ENCODE measurements around the gene CDHR5.

Gene CDHR5

DNA sequence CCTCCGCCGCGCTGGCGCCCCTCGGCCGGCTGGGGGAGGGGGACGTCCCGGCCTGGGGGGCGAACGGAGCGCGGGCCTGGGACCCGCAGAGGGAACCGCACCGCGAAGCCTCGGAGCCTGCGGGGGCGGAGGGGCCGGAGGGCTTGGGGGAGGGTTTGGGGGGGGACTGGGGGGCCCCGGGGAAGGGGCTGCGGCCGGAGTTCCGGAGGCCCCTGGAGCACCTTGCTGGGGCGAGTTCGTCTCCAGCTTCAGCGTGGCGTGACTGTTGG lies 2.5 kb upstream of the CDHR5 start:
- H4K8ac ChIP-seq (ENCODE audit: low read depth, low read length) = no peak overlapping the region
- no peaks in the 10 kb centered on the region for H3K79me1 ChIP-seq (ENCODE audit: low read length)
- DNase-seq = no peak
- no peak overlapping the region for H3K4me3 ChIP-seq (ENCODE audit: low read length)
- H2BK5ac ChIP-seq (ENCODE audit: low read length) = no peak overlapping the region
- no peak overlapping the region for H2AK5ac ChIP-seq (ENCODE audit: low read length)
- no peaks in the 10 kb centered on the region for H3K36me3 ChIP-seq (ENCODE audit: control insufficient read depth, insufficient read depth, low read length)
- no peak overlapping the region for H3K23ac ChIP-seq (ENCODE audit: low read length)
- no peaks in the 10 kb centered on the region for H3K27me3 ChIP-seq (ENCODE audit: insufficient read depth, low read length, poor library complexity)
- H3K56ac ChIP-seq (ENCODE audit: low read length) = peak overlapping the region; percentile 15
- no peaks in the 10 kb centered on the region for H3K79me2 ChIP-seq (ENCODE audit: control insufficient read depth, insufficient read depth, low read length)
- H3K18ac ChIP-seq (ENCODE audit: low read length) = peak overlapping the region; percentile 82
- no peak overlapping the region for H4K5ac ChIP-seq (ENCODE audit: low read length)
- no peak overlapping the region for H2BK15ac ChIP-seq (replicated peaks; ENCODE audit: low read depth)
- H3K4ac ChIP-seq (ENCODE audit: low read depth, low read length) = peak overlapping the region; percentile 66
- no peaks in the 10 kb centered on the region for H3K4me1 ChIP-seq (ENCODE audit: control insufficient read depth, low read depth, low read length)
- H3K4me2 ChIP-seq (ENCODE audit: low read length) = no peak overlapping the region
- no peak overlapping the region for H2BK120ac ChIP-seq (ENCODE audit: low read depth, low read length)
- H3K9ac ChIP-seq (ENCODE audit: low read length) = no peak overlapping the region
- no CpG with 5 or more reads among the region's 28 CpGs for WGBS (ENCODE audit: extremely low coverage, insufficient coverage, low lambda C conversion rate)
- H3K27ac ChIP-seq (ENCODE audit: low read depth, low read length) = no peak overlapping the region

- H3K27me3 ChIP-seq (ENCODE audit: insufficient read depth, low read length, poor library complexity) = no peaks in the 10 kb centered on the region
- H3K18ac ChIP-seq (ENCODE audit: low read length) = peak within 1 kb of the TSS; percentile 82
- no peak within 1 kb of the TSS for H3K27ac ChIP-seq (ENCODE audit: low read depth, low read length)
- DNase-seq = no peak
- no peak within 1 kb of the TSS for H3K4me2 ChIP-seq (ENCODE audit: low read length)
- H3K56ac ChIP-seq (ENCODE audit: low read length) = peak within 1 kb of the TSS; percentile 70
- no peak within 1 kb of the TSS for H2BK15ac ChIP-seq (replicated peaks; ENCODE audit: low read depth)
- no peak within 1 kb of the TSS for H3K4me3 ChIP-seq (ENCODE audit: low read length)
- H2BK5ac ChIP-seq (ENCODE audit: low read length) = no peak within 1 kb of the TSS
- H3K23ac ChIP-seq (ENCODE audit: low read length) = peak within 1 kb of the TSS; percentile 29
- no peak within 1 kb of the TSS for H2BK120ac ChIP-seq (ENCODE audit: low read depth, low read length)
- H3K36me3 ChIP-seq (ENCODE audit: control insufficient read depth, insufficient read depth, low read length) = no peaks in the 10 kb centered on the region
- no peaks in the 10 kb centered on the region for H3K4me1 ChIP-seq (ENCODE audit: control insufficient read depth, low read depth, low read length)
- WGBS (ENCODE audit: extremely low coverage, insufficient coverage, low lambda C conversion rate) = no CpG with 5 or more reads among the region's 72 CpGs
- H3K79me2 ChIP-seq (ENCODE audit: control insufficient read depth, insufficient read depth, low read length) = no peaks in the 10 kb centered on the region
- H4K5ac ChIP-seq (ENCODE audit: low read length) = no peak within 1 kb of the TSS
- no peaks in the 10 kb centered on the region for H3K79me1 ChIP-seq (ENCODE audit: low read length)
- peak within 1 kb of the TSS; percentile 66 for H3K4ac ChIP-seq (ENCODE audit: low read depth, low read length)
- H3K9ac ChIP-seq (ENCODE audit: low read length) = peak within 1 kb of the TSS; percentile 49
- H4K8ac ChIP-seq (ENCODE audit: low read depth, low read length) = no peak within 1 kb of the TSS
- no peak within 1 kb of the TSS for H2AK5ac ChIP-seq (ENCODE audit: low read length)
Observed at GRCh38 chr11:626475-627307, 1.9 kb upstream of the CDHR5 start, which contains the start of gene SCT. Gene SCT, minus strand, starts transcription at chr11:627181. Its CDS starts 38 bp downstream, at chr11:627143.

DNA sequence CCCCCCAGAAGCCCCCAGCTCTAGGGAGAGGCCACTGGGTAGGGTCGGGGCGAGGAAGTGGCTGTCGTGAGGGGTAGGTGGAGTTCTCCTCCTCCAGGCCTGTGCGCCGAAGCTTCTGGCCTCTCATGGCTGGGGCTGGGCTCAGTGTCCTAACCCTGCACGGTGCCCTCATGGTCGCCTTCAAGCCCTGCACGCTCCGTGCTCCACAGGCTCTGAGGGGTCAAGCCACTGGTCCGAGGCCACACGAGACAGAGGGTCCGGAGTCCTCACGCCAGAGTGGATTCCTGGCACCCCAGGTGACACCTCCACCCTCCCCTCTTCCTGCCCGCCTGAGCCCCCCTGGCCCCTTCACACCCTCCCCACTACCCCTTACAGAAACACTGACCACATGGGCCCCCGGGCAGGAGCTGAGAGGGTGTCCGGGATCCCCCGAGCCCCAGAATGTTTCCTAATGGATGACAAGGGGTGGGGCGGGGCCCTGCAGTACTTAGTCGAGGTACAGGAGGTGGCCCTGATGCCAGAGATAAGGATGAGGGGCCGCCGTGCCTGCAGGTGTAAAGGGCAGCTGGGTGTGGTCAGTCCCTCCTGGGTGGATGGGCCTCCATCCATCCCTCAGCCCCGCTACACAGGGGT lies 997 bp upstream of the CDHR5 start:
- Histone ChIP-seq H4K5ac (ENCODE audit: low read length) (no peak overlapping the region), H2AK5ac (ENCODE audit: low read length) (no peak overlapping the region), H3K27ac (ENCODE audit: low read depth, low read length) (no peak overlapping the region), H3K4me3 (ENCODE audit: low read length) (no peak overlapping the region), H3K23ac (ENCODE audit: low read length) (peak overlapping the region; percentile 29), H3K9ac (ENCODE audit: low read length) (no peak overlapping the region), H2BK15ac (replicated peaks; ENCODE audit: low read depth) (no peak overlapping the region), H2BK5ac (ENCODE audit: low read length) (no peak overlapping the region), H3K79me2 (ENCODE audit: control insufficient read depth, insufficient read depth, low read length) (no peaks in the 10 kb centered on the region), H3K36me3 (ENCODE audit: control insufficient read depth, insufficient read depth, low read length) (no peaks in the 10 kb centered on the region), H3K4ac (ENCODE audit: low read depth, low read length) (no peak overlapping the region), H3K4me1 (ENCODE audit: control insufficient read depth, low read depth, low read length) (no peaks in the 10 kb centered on the region), H3K27me3 (ENCODE audit: insufficient read depth, low read length, poor library complexity) (no peaks in the 10 kb centered on the region), H2BK120ac (ENCODE audit: low read depth, low read length) (no peak overlapping the region), H3K18ac (ENCODE audit: low read length) (no peak overlapping the region), H3K4me2 (ENCODE audit: low read length) (no peak overlapping the region), H3K79me1 (ENCODE audit: low read length) (no peaks in the 10 kb centered on the region), H4K8ac (ENCODE audit: low read depth, low read length) (no peak overlapping the region), H3K56ac (ENCODE audit: low read length) (no peak overlapping the region)
- no peak for DNase-seq
- no CpG with 5 or more reads among the region's 22 CpGs for WGBS (ENCODE audit: extremely low coverage, insufficient coverage, low lambda C conversion rate)

DNA sequence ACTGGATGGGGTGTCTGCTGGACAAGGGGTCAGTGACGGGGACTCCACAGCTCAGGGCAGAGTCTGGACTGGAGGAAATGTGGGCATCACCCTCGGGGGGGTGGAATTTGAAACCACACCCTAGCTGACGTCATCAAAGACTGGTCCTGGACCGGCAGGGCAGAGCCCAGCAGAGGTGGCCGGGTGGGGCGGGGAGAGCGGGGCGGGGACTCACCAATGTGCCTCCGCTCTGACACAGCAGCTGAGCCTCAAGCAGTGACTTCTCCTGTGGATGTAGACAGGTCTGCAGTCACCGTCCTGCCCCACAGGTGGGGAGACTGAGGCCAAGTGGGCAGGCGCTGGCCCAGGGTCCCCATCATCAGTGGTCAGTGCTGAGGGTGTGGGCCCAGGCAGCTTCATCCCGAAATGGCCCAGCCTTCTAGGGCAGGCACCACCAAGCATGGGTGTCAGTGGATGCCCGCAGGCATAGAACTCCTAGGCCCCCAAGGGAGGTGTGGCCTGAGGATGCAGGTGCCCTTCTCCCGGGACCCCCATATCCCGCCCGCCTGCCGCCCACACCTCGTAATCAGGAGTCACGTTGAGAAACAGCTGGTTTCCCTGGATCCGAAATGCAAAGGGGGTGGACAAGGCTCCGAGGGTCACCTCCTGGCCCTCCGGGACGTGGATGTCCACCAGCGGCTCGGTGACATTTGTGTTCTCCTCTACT lies 603 bp downstream of the CDHR5 start:
- Histone ChIP-seq H2AK5ac (ENCODE audit: low read length) (no peak overlapping the region), H3K56ac (ENCODE audit: low read length) (no peak overlapping the region), H3K36me3 (ENCODE audit: control insufficient read depth, insufficient read depth, low read length) (no peaks in the 10 kb centered on the region), H2BK5ac (ENCODE audit: low read length) (no peak overlapping the region), H3K4me3 (ENCODE audit: low read length) (no peak overlapping the region), H3K4me1 (ENCODE audit: control insufficient read depth, low read depth, low read length) (no peaks in the 10 kb centered on the region), H3K79me2 (ENCODE audit: control insufficient read depth, insufficient read depth, low read length) (no peaks in the 10 kb centered on the region), H3K4me2 (ENCODE audit: low read length) (no peak overlapping the region), H2BK120ac (ENCODE audit: low read depth, low read length) (no peak overlapping the region), H3K9ac (ENCODE audit: low read length) (no peak overlapping the region), H2BK15ac (replicated peaks; ENCODE audit: low read depth) (no peak overlapping the region), H4K5ac (ENCODE audit: low read length) (no peak overlapping the region), H3K27me3 (ENCODE audit: insufficient read depth, low read length, poor library complexity) (no peaks in the 10 kb centered on the region), H3K23ac (ENCODE audit: low read length) (peak overlapping the region; percentile 45), H3K18ac (ENCODE audit: low read length) (no peak overlapping the region), H4K8ac (ENCODE audit: low read depth, low read length) (no peak overlapping the region), H3K4ac (ENCODE audit: low read depth, low read length) (no peak overlapping the region), H3K79me1 (ENCODE audit: low read length) (no peaks in the 10 kb centered on the region), H3K27ac (ENCODE audit: low read depth, low read length) (no peak overlapping the region)
- DNase-seq = no peak
- no CpG with 5 or more reads among the region's 25 CpGs for WGBS (ENCODE audit: extremely low coverage, insufficient coverage, low lambda C conversion rate)

GRCh38 chr11:623349-623869 lies 1.3 kb downstream of the CDHR5 start:
- no peak overlapping the region for H3K9ac ChIP-seq (ENCODE audit: low read length)
- H3K27me3 ChIP-seq (ENCODE audit: insufficient read depth, low read length, poor library complexity) = no peaks in the 10 kb centered on the region
- no peak overlapping the region for H2BK15ac ChIP-seq (replicated peaks; ENCODE audit: low read depth)
- no peak overlapping the region for H3K4me3 ChIP-seq (ENCODE audit: low read length)
- H3K27ac ChIP-seq (ENCODE audit: low read depth, low read length) = no peak overlapping the region
- no CpG with 5 or more reads among the region's 15 CpGs for WGBS (ENCODE audit: extremely low coverage, insufficient coverage, low lambda C conversion rate)
- no peaks in the 10 kb centered on the region for H3K36me3 ChIP-seq (ENCODE audit: control insufficient read depth, insufficient read depth, low read length)
- no peak overlapping the region for H3K23ac ChIP-seq (ENCODE audit: low read length)
- no peaks in the 10 kb centered on the region for H3K4me1 ChIP-seq (ENCODE audit: control insufficient read depth, low read depth, low read length)
- H2BK120ac ChIP-seq (ENCODE audit: low read depth, low read length) = no peak overlapping the region
- no peak overlapping the region for H4K5ac ChIP-seq (ENCODE audit: low read length)
- H3K56ac ChIP-seq (ENCODE audit: low read length) = no peak overlapping the region
- no peak for DNase-seq
- no peaks in the 10 kb centered on the region for H3K79me1 ChIP-seq (ENCODE audit: low read length)
- H2AK5ac ChIP-seq (ENCODE audit: low read length) = no peak overlapping the region
- H3K18ac ChIP-seq (ENCODE audit: low read length) = no peak overlapping the region
- H4K8ac ChIP-seq (ENCODE audit: low read depth, low read length) = no peak overlapping the region
- H3K4me2 ChIP-seq (ENCODE audit: low read length) = no peak overlapping the region
- H2BK5ac ChIP-seq (ENCODE audit: low read length) = no peak overlapping the region
- no peak overlapping the region for H3K4ac ChIP-seq (ENCODE audit: low read depth, low read length)
- H3K79me2 ChIP-seq (ENCODE audit: control insufficient read depth, insufficient read depth, low read length) = no peaks in the 10 kb centered on the region

All from mesendoderm (in vitro differentiated cells).